OCI-LY3 (cell line): ENCODE results near the gene MYO9A.

Experiments
- CTCF ChIP-seq: fragments of 200-600, 300-600 bp; sonication (generic); IDR thresholded peaks from 2 replicates; pipeline ENCODE4 v1.5.1; 2014; ENCODE audit warnings: antibody characterized with exemption, low read length, low read depth
- EZH2phosphoT487 ChIP-seq: fragments of 200-600 bp; shearing (Covaris generic); IDR thresholded peaks from 2 replicates; pipeline ENCODE4 v1.6.1; 2018; ENCODE audit warnings: antibody characterized with exemption, mixed run types, low read depth

GRCh38 chr15:71885390-71885789 lies 232.6 kb downstream of the MYO9A start:
- no peak for TF ChIP-seq CTCF
- no peak for TF ChIP-seq EZH2phosphoT487
